Endothelial cell of umbilical vein (primary cell): ENCODE data around the gene MACROH2A1. TPM values are rescaled to one million over a fixed set of nuclear protein-coding genes. Genes with fewer than 3 reads are reported as not detected.

ENCODE experiments used
- BruUV-seq: library from RNA; stranded (reverse); fragments of 400-500 nt; replicated peaks from 2 replicates; lab custom pipeline; 2021; lab: Mats Ljungman, UMichigan
- CTCF ChIA-PET: fragments of 300-600, 350-600 bp; sonication (Branson Sonifier 250); formaldehyde crosslinking; loops from one replicate; lab custom pipeline; 2021; ENCODE audit warnings: antibody characterized with exemption, inconsistent platforms; lab: Charles Lee
- POLR2A ChIA-PET: fragments of 300-600, 350-600 bp; sonication (Branson Sonifier 250); formaldehyde crosslinking; loops from one replicate; lab custom pipeline; 2021; ENCODE audit warnings: antibody characterized with exemption, inconsistent platforms; lab: Charles Lee
- DNase-seq: peaks from one replicate; pipeline ENCODE4 v3.0.0-alpha.2; 2011; ENCODE audit warnings: low read depth, low spot score
- FAIRE-seq: peaks from 2 replicates; lab custom pipeline; 2011; peaks lifted over from hg19 to GRCh38; lab: Jason Lieb, UNC
- H2AFZ ChIP-seq: 2 replicates; pipeline ENCODE4 v1.6.0; 2012; ENCODE audit warnings: low read depth, low read length, control low read depth, inconsistent platforms
- H3K27ac ChIP-seq: 2 replicates; pipeline ENCODE4 v1.5.1; 2011; ENCODE audit warnings: low read depth, mild to moderate bottlenecking, control low read depth, low read length, moderate library complexity; ENCODE audit not compliant: insufficient read depth
- H3K27me3 ChIP-seq, 2 experiments: 2 replicates each; pipeline versions ENCODE4 v1.6.0 to v1.6.1; 2011; ENCODE audit warnings: low read length in 2 of 2, mixed read lengths in 1 of 2; ENCODE audit not compliant: control insufficient read depth in 2 of 2, insufficient read depth in 2 of 2
- H3K36me3 ChIP-seq, 2 experiments: 2 replicates in 1 of 2; 3 replicates in 1 of 2; pipeline ENCODE4 v1.5.1; 2011; ENCODE audit warnings: low read length in 2 of 2, mild to moderate bottlenecking in 1 of 2, moderate library complexity in 1 of 2; ENCODE audit not compliant: control insufficient read depth in 2 of 2, insufficient read depth in 2 of 2; ENCODE audit errors: extremely low read depth in 1 of 2
- H3K4me1 ChIP-seq: 3 replicates; pipeline ENCODE4 v1.5.1; 2011; ENCODE audit warnings: mild to moderate bottlenecking, low read length; ENCODE audit not compliant: control insufficient read depth, insufficient read depth; ENCODE audit errors: extremely low read depth
- H3K4me2 ChIP-seq: 2 replicates; pipeline ENCODE4 v1.6.1; 2011; ENCODE audit warnings: low read length, control low read depth, mixed read lengths; ENCODE audit not compliant: insufficient read depth
- H3K4me3 ChIP-seq, 3 experiments: fragments of 200-600 bp in 1 of 3; sonication (generic), shearing (Covaris generic) in 1 of 3; replicated peaks in 1 of 3; 2 replicates each; pipeline ENCODE4 v1.5.1; 2011 to 2016; ENCODE audit warnings: control low read depth in 3 of 3, low read length in 3 of 3, mild to moderate bottlenecking in 2 of 3, inconsistent platforms in 1 of 3, low read depth in 1 of 3, moderate library complexity in 1 of 3; ENCODE audit not compliant: insufficient read depth in 1 of 3
- H3K79me2 ChIP-seq: 2 replicates; pipeline ENCODE4 v1.6.0; 2012; ENCODE audit warnings: low read length, inconsistent platforms; ENCODE audit not compliant: control insufficient read depth, insufficient read depth
- H3K9ac ChIP-seq: replicated peaks from 2 replicates; pipeline ENCODE3; 2011; ENCODE audit warnings: low read length, control low read depth; ENCODE audit not compliant: insufficient read depth; ENCODE audit errors: extremely low read depth
- H3K9me1 ChIP-seq: replicated peaks from 3 replicates; pipeline ENCODE4 v1.6.0; 2011; ENCODE audit warnings: mild to moderate bottlenecking, low read length; ENCODE audit not compliant: control insufficient read depth, insufficient read depth; ENCODE audit errors: extremely low read depth
- H3K9me3 ChIP-seq: replicated peaks from 2 replicates; pipeline ENCODE4 v1.5.1; 2012; ENCODE audit warnings: low read length, inconsistent platforms; ENCODE audit not compliant: control insufficient read depth, insufficient read depth
- H4K20me1 ChIP-seq: replicated peaks from 2 replicates; pipeline ENCODE3; 2011; ENCODE audit warnings: mild to moderate bottlenecking, low read length; ENCODE audit not compliant: control insufficient read depth, insufficient read depth; ENCODE audit errors: extremely low read depth
- EZH2 ChIP-seq: IDR thresholded peaks from 2 replicates; pipeline ENCODE4 v1.6.1; 2012; ENCODE audit warnings: borderline replicate concordance, low read depth, mild to moderate bottlenecking, moderate library complexity, low read length, inconsistent platforms; ENCODE audit not compliant: severe bottlenecking
- FOS ChIP-seq: IDR thresholded peaks from 2 replicates; pipeline ENCODE4 v1.6.1; 2011; ENCODE audit warnings: mild to moderate bottlenecking, low read length, moderate library complexity, borderline replicate concordance; ENCODE audit not compliant: insufficient read depth
- GATA2 ChIP-seq: IDR thresholded peaks from 2 replicates; pipeline ENCODE4 v1.7.0; 2011; ENCODE audit warnings: low read depth, mild to moderate bottlenecking, moderate library complexity, mixed read lengths, low read length; ENCODE audit not compliant: insufficient read length, insufficient read depth
- JUN ChIP-seq: IDR thresholded peaks from 2 replicates; pipeline ENCODE4 v1.6.1; 2011; ENCODE audit warnings: borderline replicate concordance, low read depth; ENCODE audit not compliant: insufficient read length, insufficient read depth
- MYC ChIP-seq: IDR thresholded peaks from one replicate; pipeline ENCODE4 v1.6.1; 2011; ENCODE audit warnings: mild to moderate bottlenecking, low read depth, low read length
- POLR2A ChIP-seq: IDR thresholded peaks from 2 replicates; pipeline ENCODE4 v1.6.1; 2012; ENCODE audit warnings: low read depth, mild to moderate bottlenecking, control low read depth, low read length
- POLR2AphosphoS5 ChIP-seq: IDR thresholded peaks from 2 replicates; pipeline ENCODE4 v1.6.1; 2012; ENCODE audit warnings: low read depth, mild to moderate bottlenecking, control low read depth, low read length, moderate library complexity; ENCODE audit not compliant: insufficient read depth
- dilution Hi-C: fragments of 300-500 bp; cut with MboI; formaldehyde crosslinking; loops from one replicate; pipeline ENCODE4 v1.15.0; 2019; ENCODE audit warnings: low sequenced_read_pairs; ENCODE audit not compliant: extremely low pct_ligation_motif_present
- intact Hi-C: fragments of 100-400 bp; cut with micrococcal nuclease; formaldehyde crosslinking; loops from one replicate; pipeline ENCODE4 v1.10.0; 2022
- polyA plus RNA-seq, 4 experiments: library from polyadenylated mRNA; depleted of rRNA in 3 of 4; stranded (reverse) in 3 of 4; unstranded in 1 of 4; fragments of >200 nt; gene quantifications; 2 replicates each; pipeline versions ENCODE4 v1.2.1 to v1.2.3, GENCODE V29; 2011 to 2012; ENCODE audit warnings: missing spikeins in 1 of 4
- total RNA-seq: library from RNA; stranded (reverse); gene quantifications from 2 replicates; pipeline ENCODE4 v1.2.3, GENCODE V29; 2021
- TF ChIP-seq, protein P1 (sequence below): IDR thresholded peaks from 2 replicates; pipeline ENCODE4 v1.6.1; 2011; ENCODE audit not compliant: insufficient read depth, insufficient read length
- TF ChIP-seq, protein P2 (sequence below), 2 donors: IDR thresholded peaks; 1 replicate in 1 of 2; 2 replicates in 1 of 2; pipeline ENCODE4 v1.5.1; 2011; ENCODE audit warnings: low read length in 2 of 2, mild to moderate bottlenecking in 2 of 2, moderate library complexity in 2 of 2, control low read depth in 1 of 2, inconsistent platforms in 1 of 2, low read depth in 1 of 2; ENCODE audit not compliant: insufficient read depth in 1 of 2; ENCODE audit errors: extremely low read depth in 1 of 2

The MACROH2A1 gene
- total and polyA plus RNA-seq, 2 donors (not counting 3 experiments of a cell fraction or from before 2014, with no cell fraction given) = 89.3 to 147 TPM

DNA sequence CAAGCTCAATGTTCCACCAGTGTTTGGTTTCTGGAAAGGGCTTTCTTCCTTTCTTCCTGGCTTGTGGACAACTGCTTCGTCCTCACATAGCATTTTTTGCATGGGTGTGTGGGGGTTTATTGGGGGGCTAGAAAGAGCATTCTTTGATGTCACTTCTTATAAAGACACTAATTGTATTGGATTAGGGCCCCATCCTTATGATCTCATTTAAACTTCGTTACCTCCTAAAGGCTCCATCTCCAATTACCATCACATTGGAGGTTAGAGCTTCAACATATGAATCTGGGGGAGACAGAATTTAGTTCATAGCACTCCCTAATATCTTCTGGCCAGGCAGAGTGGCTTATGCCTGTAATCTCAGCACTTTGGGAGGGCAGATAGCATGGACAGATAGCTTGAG, 6.1 kb upstream of the MACROH2A1 start:
- intact Hi-C loops = no loop called here
- dilution Hi-C loops = no loop called here
- BruUV-seq = no TSS peak
- Histone ChIP-seq H4K20me1 (no peaks in the 10 kb centered on the region), H3K4me1 (no peaks in the 10 kb centered on the region), H3K9me3 (no peaks in the 10 kb centered on the region), H3K27ac (no peak overlapping the region), H3K27me3 (peaks cover 3 to 22% of the 10 kb centered on the region in 2 experiments), H3K4me3 (no peak overlapping the region), H2AFZ (no peak overlapping the region), H3K79me2 (no peaks in the 10 kb centered on the region), H3K4me2 (no peak overlapping the region), H3K36me3 (no peaks in the 10 kb centered on the region), H3K9ac (no peak overlapping the region), H3K9me1 (no peaks in the 10 kb centered on the region)
- DNase-seq (no peak), FAIRE-seq (no peak)
- TF ChIP-seq FOS = no peak
- TF ChIP-seq, protein P1, sequence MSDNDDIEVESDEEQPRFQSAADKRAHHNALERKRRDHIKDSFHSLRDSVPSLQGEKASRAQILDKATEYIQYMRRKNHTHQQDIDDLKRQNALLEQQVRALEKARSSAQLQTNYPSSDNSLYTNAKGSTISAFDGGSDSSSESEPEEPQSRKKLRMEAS = no peak
- no peak for TF ChIP-seq JUN
- TF ChIP-seq POLR2AphosphoS5 = no peak
- ChIA-PET POLR2A (no interaction called here), CTCF (interaction anchor here (1.5 to 3.2 kb wide), 2 partner anchors 15 to 20 kb away, joined by 3 to 23 read pairs; no protein-coding TSS in a partner anchor)

DNA sequence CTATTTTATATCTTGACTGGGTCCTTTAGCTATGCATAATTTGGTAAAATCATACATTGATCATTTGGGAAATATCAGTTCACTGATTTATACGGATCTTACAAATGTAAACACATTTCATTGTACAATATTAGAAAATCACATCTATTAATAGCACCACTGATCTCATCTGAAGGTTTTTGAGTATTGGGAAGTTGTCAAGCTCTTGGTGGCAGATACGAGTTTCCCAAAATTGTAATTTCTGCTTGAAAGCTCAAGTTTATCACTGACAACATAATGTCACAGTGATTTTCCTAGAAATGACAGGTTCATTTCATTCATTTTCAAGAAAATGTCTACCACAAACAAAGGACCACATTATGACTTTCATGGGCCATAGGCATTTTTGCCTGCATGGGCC, 3.0 kb upstream of the MACROH2A1 start:
- no TSS peak for BruUV-seq
- POLR2A ChIA-PET = no interaction called here
- Histone ChIP-seq H4K20me1 (no peaks in the 10 kb centered on the region), H3K9me1 (no peaks in the 10 kb centered on the region), H3K4me1 (peaks cover 13% of the 10 kb centered on the region), H3K9me3 (no peaks in the 10 kb centered on the region), H3K4me3 (no peak overlapping the region), H3K4me2 (no peak overlapping the region), H3K79me2 (peaks cover 17% of the 10 kb centered on the region), H3K9ac (no peak overlapping the region), H3K36me3 (no peaks in the 10 kb centered on the region), H3K27ac (no peak overlapping the region), H2AFZ (no peak overlapping the region), H3K27me3 (peaks cover 3 to 15% of the 10 kb centered on the region in 2 experiments)
- TF ChIP-seq, protein P1 = no peak
- no peak for TF ChIP-seq FOS
- TF ChIP-seq, protein P2, sequence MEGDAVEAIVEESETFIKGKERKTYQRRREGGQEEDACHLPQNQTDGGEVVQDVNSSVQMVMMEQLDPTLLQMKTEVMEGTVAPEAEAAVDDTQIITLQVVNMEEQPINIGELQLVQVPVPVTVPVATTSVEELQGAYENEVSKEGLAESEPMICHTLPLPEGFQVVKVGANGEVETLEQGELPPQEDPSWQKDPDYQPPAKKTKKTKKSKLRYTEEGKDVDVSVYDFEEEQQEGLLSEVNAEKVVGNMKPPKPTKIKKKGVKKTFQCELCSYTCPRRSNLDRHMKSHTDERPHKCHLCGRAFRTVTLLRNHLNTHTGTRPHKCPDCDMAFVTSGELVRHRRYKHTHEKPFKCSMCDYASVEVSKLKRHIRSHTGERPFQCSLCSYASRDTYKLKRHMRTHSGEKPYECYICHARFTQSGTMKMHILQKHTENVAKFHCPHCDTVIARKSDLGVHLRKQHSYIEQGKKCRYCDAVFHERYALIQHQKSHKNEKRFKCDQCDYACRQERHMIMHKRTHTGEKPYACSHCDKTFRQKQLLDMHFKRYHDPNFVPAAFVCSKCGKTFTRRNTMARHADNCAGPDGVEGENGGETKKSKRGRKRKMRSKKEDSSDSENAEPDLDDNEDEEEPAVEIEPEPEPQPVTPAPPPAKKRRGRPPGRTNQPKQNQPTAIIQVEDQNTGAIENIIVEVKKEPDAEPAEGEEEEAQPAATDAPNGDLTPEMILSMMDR (IDR thresholded peaks at IDR 0.05; ENCODE audit: extremely low read depth in 1 of 2, insufficient read depth in 1 of 2, low read depth in 1 of 2, low read length in 2 of 2) = no peak
- no peak for TF ChIP-seq POLR2AphosphoS5
- TF ChIP-seq POLR2A = no peak
- TF ChIP-seq JUN = no peak
- no peak for TF ChIP-seq MYC
- TF ChIP-seq EZH2 = no peak
- no peak for TF ChIP-seq GATA2
- intact Hi-C loops (no loop called here), dilution Hi-C loops (no loop called here)
- DNase-seq = no peak
- no peak for FAIRE-seq
- CTCF ChIA-PET = interaction anchor here (1.0 to 2.1 kb wide), 6 partner anchors 9 to 152 kb away, joined by 3 to 7 read pairs (median 3); no protein-coding TSS in a partner anchor
